Measurements from ENCODE around the gene CEACAM5.
A peak's percentile ranks its signal among the peaks of the same experiment; 100 is the strongest.
"Not testable (repeated sequence)": the region's sequence is repeated elsewhere in the genome, so short reads cannot be mapped to it uniquely, and the experiment has no call there.

The CEACAM5 gene

GRCh38 chr19:41746593-41747227, 38.3 kb downstream of the CEACAM5 start:
- Histone ChIP-seq H3K27ac (no peak overlapping the region), H3K4me3 (ENCODE audit: low read depth, low read length) (no peak overlapping the region), H3K36me3 (replicated peaks) (no peaks in the 10 kb centered on the region), H3K27me3 (replicated peaks) (peaks cover 2% of the 10 kb centered on the region)
- peak; percentile 35 for DNase-seq
- TF ChIP-seq, protein P1, sequence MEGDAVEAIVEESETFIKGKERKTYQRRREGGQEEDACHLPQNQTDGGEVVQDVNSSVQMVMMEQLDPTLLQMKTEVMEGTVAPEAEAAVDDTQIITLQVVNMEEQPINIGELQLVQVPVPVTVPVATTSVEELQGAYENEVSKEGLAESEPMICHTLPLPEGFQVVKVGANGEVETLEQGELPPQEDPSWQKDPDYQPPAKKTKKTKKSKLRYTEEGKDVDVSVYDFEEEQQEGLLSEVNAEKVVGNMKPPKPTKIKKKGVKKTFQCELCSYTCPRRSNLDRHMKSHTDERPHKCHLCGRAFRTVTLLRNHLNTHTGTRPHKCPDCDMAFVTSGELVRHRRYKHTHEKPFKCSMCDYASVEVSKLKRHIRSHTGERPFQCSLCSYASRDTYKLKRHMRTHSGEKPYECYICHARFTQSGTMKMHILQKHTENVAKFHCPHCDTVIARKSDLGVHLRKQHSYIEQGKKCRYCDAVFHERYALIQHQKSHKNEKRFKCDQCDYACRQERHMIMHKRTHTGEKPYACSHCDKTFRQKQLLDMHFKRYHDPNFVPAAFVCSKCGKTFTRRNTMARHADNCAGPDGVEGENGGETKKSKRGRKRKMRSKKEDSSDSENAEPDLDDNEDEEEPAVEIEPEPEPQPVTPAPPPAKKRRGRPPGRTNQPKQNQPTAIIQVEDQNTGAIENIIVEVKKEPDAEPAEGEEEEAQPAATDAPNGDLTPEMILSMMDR (IDR thresholded peaks at IDR 0.05; ENCODE audit: low read depth, low read length, missing control alignments): peak; percentile 72
- in situ Hi-C loops (cut with HindIII; ENCODE audit: low pct_ligation_motif_present, low sequenced_read_pairs): no loop called here

DNA sequence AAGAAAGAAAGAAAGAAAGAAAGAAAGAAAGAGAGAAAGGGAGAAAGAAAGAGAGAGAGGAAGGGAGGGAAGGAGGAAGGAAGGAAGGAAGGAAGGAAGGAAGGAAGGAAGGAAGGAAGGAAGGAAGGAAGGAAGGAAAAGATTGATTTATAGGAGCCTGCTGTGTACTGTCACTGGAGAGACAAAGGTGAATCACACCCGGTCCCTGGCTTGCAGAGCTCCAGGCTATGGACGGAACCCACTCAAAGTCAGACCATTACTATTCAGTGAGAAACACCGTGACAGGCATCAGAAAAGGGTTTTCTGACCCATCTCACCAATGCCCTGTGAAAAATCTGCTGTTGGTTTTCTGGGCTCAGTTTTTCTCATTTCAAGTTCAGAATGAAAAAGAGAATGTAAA, 39.6 kb downstream of the CEACAM5 start:
- Histone ChIP-seq H3K36me3 (replicated peaks) (no peaks in the 10 kb centered on the region), H3K27ac (no peak overlapping the region), H3K4me3 (ENCODE audit: low read depth, low read length) (no peak overlapping the region), H3K27me3 (replicated peaks) (peaks cover 2% of the 10 kb centered on the region)
- TF ChIP-seq, protein P1 (IDR thresholded peaks at IDR 0.05; ENCODE audit: low read depth, low read length, missing control alignments): no peak
- in situ Hi-C loops (cut with HindIII; ENCODE audit: low pct_ligation_motif_present, low sequenced_read_pairs): no loop called here
- no peak for DNase-seq

GRCh38 chr19:41750248-41751134, 42.1 kb downstream of the CEACAM5 start:
- in situ Hi-C loops (cut with HindIII; ENCODE audit: low pct_ligation_motif_present, low sequenced_read_pairs); H3K4me3 ChIP-seq (ENCODE audit: low read depth, low read length); H3K36me3 ChIP-seq (replicated peaks); H3K27ac ChIP-seq; DNase-seq; H3K27me3 ChIP-seq (replicated peaks): not testable (repeated sequence)

DNA sequence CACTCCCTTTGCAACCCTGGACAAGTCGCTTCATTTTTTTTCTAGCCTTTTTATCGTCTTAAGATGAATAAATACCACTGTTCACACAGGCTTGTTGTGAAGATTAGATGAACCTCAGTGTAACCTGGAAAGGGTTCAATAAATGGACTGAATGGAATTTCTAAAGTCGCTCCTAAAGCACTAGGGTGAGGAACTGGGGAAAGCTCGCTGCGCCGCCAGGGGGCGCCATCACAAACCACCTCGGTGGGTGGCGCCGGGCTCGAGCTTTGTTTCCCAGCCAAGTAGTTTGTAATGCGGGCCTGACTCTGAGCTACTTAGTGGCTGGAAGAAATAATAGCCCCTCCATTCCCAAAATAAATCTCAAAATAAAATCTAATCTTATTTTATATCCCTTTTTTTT, 44.7 kb downstream of the CEACAM5 start:
- Histone ChIP-seq H3K36me3 (replicated peaks) (no peaks in the 10 kb centered on the region), H3K27me3 (replicated peaks) (no peaks in the 10 kb centered on the region), H3K4me3 (ENCODE audit: low read depth, low read length) (no peak overlapping the region), H3K27ac (no peak overlapping the region)
- TF ChIP-seq, protein P1 (IDR thresholded peaks at IDR 0.05; ENCODE audit: low read depth, low read length, missing control alignments): peak; percentile 80
- peak; percentile 2 for DNase-seq
- in situ Hi-C loops (cut with HindIII; ENCODE audit: low pct_ligation_motif_present, low sequenced_read_pairs): no loop called here

GRCh38 chr19:41753936-41754529, 45.6 kb downstream of the CEACAM5 start:
- no peaks in the 10 kb centered on the region for H3K27me3 ChIP-seq (replicated peaks)
- in situ Hi-C loops (cut with HindIII; ENCODE audit: low pct_ligation_motif_present, low sequenced_read_pairs): no loop called here

More at GRCh38 chr19:41753936-41754529, 45.6 kb downstream of the CEACAM5 start:
- Histone ChIP-seq H3K36me3 (replicated peaks) (no peaks in the 10 kb centered on the region), H3K27ac (no peak overlapping the region), H3K4me3 (ENCODE audit: low read depth, low read length) (no peak overlapping the region)
- TF ChIP-seq, protein P1 (IDR thresholded peaks at IDR 0.05; ENCODE audit: low read depth, low read length, missing control alignments): peak; percentile 78
- peak; percentile 41 for DNase-seq

Measured in brain microvascular endothelial cell (primary cell).